GM12892 (cell line): ENCODE measurements around the gene STK11.

ENCODE experiments used
- POLR2A ChIP-seq: IDR thresholded peaks from 2 replicates; pipeline ENCODE4 v1.6.1; 2011; ENCODE audit warnings: low read depth, low read length, control low read depth
- POLR2AphosphoS5 ChIP-seq: IDR thresholded peaks from 2 replicates; pipeline ENCODE4 v1.6.1; 2011; ENCODE audit warnings: low read depth, low read length, control low read depth

GRCh38 chr19:1229056-1229923, 23.7 kb downstream of the STK11 start:
- TF ChIP-seq POLR2A (no peak), POLR2AphosphoS5 (no peak)
